ENCODE measurements around the gene CCDC85A.

- TF ChIP-seq CTCF (IDR thresholded peaks at IDR 0.05) (no peak), POLR2A (IDR thresholded peaks at IDR 0.05) (no peak), POLR2AphosphoS5 (IDR thresholded peaks at IDR 0.05; ENCODE audit: insufficient read depth in 1 of 2, low read depth in 1 of 2) (no peak)
Measured at GRCh38 chr2:56260415-56260814, 76.6 kb downstream of the CCDC85A start.

Data from vagina (tissue), 2 donors.